GM19452 (cell line): ENCODE measurements around the gene CDC20.
"Not testable (repeated sequence)": the region's sequence is repeated elsewhere in the genome, so short reads cannot be mapped to it uniquely, and the experiment has no call there.

Experiments used
- ATAC-seq: cut with Tn5 transposase; IDR thresholded peaks from one replicate; pipeline ENCODE4 v1.9.1; 2021; ENCODE audit not compliant: unreplicated experiment

The CDC20 gene

GRCh38 chr1:43377831-43378230 lies 19.1 kb downstream of the CDC20 start:
- no peak for ATAC-seq

- no peak for ATAC-seq
These were observed 20.7 kb downstream of the CDC20 start for GRCh38 chr1:43379476-43379875.

GRCh38 chr1:43381612-43382011 lies 22.8 kb downstream of the CDC20 start:
- ATAC-seq = no peak

- no peak for ATAC-seq
These were observed 23.4 kb downstream of the CDC20 start for GRCh38 chr1:43382027-43382779.

- no peak for ATAC-seq
These were observed 24.7 kb downstream of the CDC20 start for GRCh38 chr1:43383449-43383848.

- no peak for ATAC-seq
These were observed 27.9 kb downstream of the CDC20 start for GRCh38 chr1:43386676-43387075.

GRCh38 chr1:43387976-43388599 lies 29.3 kb downstream of the CDC20 start:
- no peak for ATAC-seq

- ATAC-seq = no peak
These were observed 29.8 kb downstream of the CDC20 start for GRCh38 chr1:43388613-43389012.

GRCh38 chr1:43389326-43390313 lies 30.8 kb downstream of the CDC20 start, which contains the start of the genes MED8 and SZT2:
Gene MED8, minus strand, starts transcription at chr1:43389800. Its CDS starts 36 bp downstream, at chr1:43389764.
Gene SZT2, plus strand, starts transcription at chr1:43389899. Its CDS starts 70 bp downstream, at chr1:43389969.
- ATAC-seq = peak; percentile 83

GRCh38 chr1:43392702-43393101 lies 33.9 kb downstream of the CDC20 start:
- no peak for ATAC-seq

GRCh38 chr1:43395523-43395922 lies 36.7 kb downstream of the CDC20 start:
- no peak for ATAC-seq

- ATAC-seq = no peak
These were observed 37.3 kb downstream of the CDC20 start for GRCh38 chr1:43396059-43396458.

- no peak for ATAC-seq
These were observed 39.4 kb downstream of the CDC20 start for GRCh38 chr1:43398227-43398626.

GRCh38 chr1:43400441-43400840 lies 41.7 kb downstream of the CDC20 start:
- not testable (repeated sequence) for ATAC-seq

- no peak for ATAC-seq
These were observed 43.5 kb downstream of the CDC20 start for GRCh38 chr1:43402089-43402865.

- ATAC-seq = no peak
These were observed 45.6 kb downstream of the CDC20 start for GRCh38 chr1:43404353-43404752.

GRCh38 chr1:43405219-43405875 lies 46.6 kb downstream of the CDC20 start:
- ATAC-seq = no peak

- ATAC-seq = no peak
These were observed 47.1 kb downstream of the CDC20 start for GRCh38 chr1:43405876-43406234.

GRCh38 chr1:43410571-43410970 lies 51.8 kb downstream of the CDC20 start:
- ATAC-seq = no peak
